Endodermal cell (in vitro differentiated cells): ENCODE data around the gene TARS2. TPM values are rescaled to one million over a fixed set of nuclear protein-coding genes. Genes with fewer than 3 reads are reported as not detected.

Experiments used
- DNase-seq: peaks from one replicate; pipeline ENCODE4 v3.0.0-alpha.2; 2017
- H3K27ac ChIP-seq: 2 replicates; pipeline ENCODE4 v1.5.1; 2013; ENCODE audit warnings: mild to moderate bottlenecking, low read depth, low read length, moderate library complexity
- H3K27me3 ChIP-seq: 2 replicates; pipeline ENCODE4 v1.6.1; 2013; ENCODE audit warnings: mild to moderate bottlenecking, low read length, moderate library complexity; ENCODE audit not compliant: insufficient read depth, control insufficient read depth, poor library complexity, severe bottlenecking
- H3K36me3 ChIP-seq: 2 replicates; pipeline ENCODE4 v1.7.0; 2013; ENCODE audit warnings: mild to moderate bottlenecking, low read length, moderate library complexity; ENCODE audit not compliant: control insufficient read depth, insufficient read depth
- H3K4me1 ChIP-seq: one replicate; pipeline ENCODE4 v1.7.0; 2013; ENCODE audit warnings: low read length; ENCODE audit not compliant: control insufficient read depth, insufficient read depth
- H3K4me3 ChIP-seq: 2 replicates; pipeline ENCODE4 v1.5.1; 2013; ENCODE audit warnings: mild to moderate bottlenecking, low read length, moderate library complexity
- H3K9ac ChIP-seq: 2 replicates; pipeline ENCODE4 v1.6.1; 2013; ENCODE audit warnings: mild to moderate bottlenecking, low read length, moderate library complexity; ENCODE audit not compliant: poor library complexity, severe bottlenecking; ENCODE audit errors: extremely low read depth
- H3K9me3 ChIP-seq: 2 replicates; pipeline ENCODE4 v1.6.1; 2013; ENCODE audit warnings: mild to moderate bottlenecking, low read length, moderate library complexity; ENCODE audit not compliant: control insufficient read depth
- H3K27ac Mint-ChIP-seq: 2 replicates; pipeline ENCODE4 v1.8.0; 2020; ENCODE audit warnings: mixed read lengths
- H3K27me3 Mint-ChIP-seq: 2 replicates; pipeline ENCODE4 v1.8.0; 2021; ENCODE audit warnings: mild to moderate bottlenecking, mixed read lengths; ENCODE audit not compliant: insufficient read depth
- H3K36me3 Mint-ChIP-seq: 2 replicates; pipeline ENCODE4 v1.8.0; 2020; ENCODE audit warnings: low read depth, mixed read lengths
- H3K4me1 Mint-ChIP-seq: 2 replicates; pipeline ENCODE4 v1.8.0; 2020; ENCODE audit warnings: mixed read lengths
- H3K4me3 Mint-ChIP-seq: 2 replicates; pipeline ENCODE4 v1.8.0; 2020; ENCODE audit warnings: mild to moderate bottlenecking, moderate library complexity, mixed read lengths
- H3K9me3 Mint-ChIP-seq: 2 replicates; pipeline ENCODE4 v1.8.0; 2020; ENCODE audit warnings: mild to moderate bottlenecking, mixed read lengths
- CTCF ChIP-seq: fragments of 200-600 bp; sonication (generic); conservative IDR thresholded peaks from 2 replicates; pipeline ENCODE4 v1.5.0; 2021; ENCODE audit warnings: antibody characterized with exemption, mild to moderate bottlenecking
- WGBS, 2 experiments: methylation state at CpG; one replicate each; pipeline versions ENCODE4 v1.1.5 to v1.1.7; 2013; ENCODE audit warnings: missing lambda C conversion rate in 2 of 2, mixed read lengths in 1 of 2; ENCODE audit not compliant: insufficient coverage in 1 of 2, insufficient read length in 1 of 2; 5-methylcytosine and 5-hydroxymethylcytosine counted together
- total RNA-seq, 2 donors: library from RNA; stranded (reverse); fragmentation: NEBNext Ultra II Directional in 1 of 2; extraction: Animal tissue kit (Norgen Biotek cat#: 25700) in 1 of 2; gene quantifications; 2 replicates in 1 of 2; 3 replicates in 1 of 2; pipeline ENCODE4 v1.2.1, GENCODE V29; 2021

The TARS2 gene
- total RNA-seq, 2 donors from 2014 or later, result 32.9 to 39.4 TPM

GRCh38 chr1:150530491-150531159 lies 43.4 kb downstream of the TARS2 start:
- no peaks in the 10 kb centered on the region for H3K36me3 Mint-ChIP-seq
- Histone ChIP-seq H3K27me3 (no peaks in the 10 kb centered on the region), H3K4me1 (no peaks in the 10 kb centered on the region), H3K4me3 (no peak overlapping the region), H3K27ac (no peak overlapping the region), H3K9ac (no peak overlapping the region), H3K36me3 (no peaks in the 10 kb centered on the region), H3K9me3 (no peaks in the 10 kb centered on the region)
- DNase-seq, result peak; percentile 42
- H3K27me3 Mint-ChIP-seq, result no peaks in the 10 kb centered on the region
- peaks cover 17% of the 10 kb centered on the region for H3K4me1 Mint-ChIP-seq
- WGBS, 2 experiments, result 89 to 96% methylated on average over 14 of the region's 14 CpGs
- no peak overlapping the region for H3K27ac Mint-ChIP-seq
- H3K4me3 Mint-ChIP-seq, result no peak overlapping the region
- H3K9me3 Mint-ChIP-seq, result no peaks in the 10 kb centered on the region
- no peak for TF ChIP-seq CTCF

GRCh38 chr1:150532860-150533259 lies 45.6 kb downstream of the TARS2 start:
- no peak for DNase-seq
- no peaks in the 10 kb centered on the region for H3K27me3 Mint-ChIP-seq
- no peaks in the 10 kb centered on the region for H3K9me3 Mint-ChIP-seq
- Histone ChIP-seq H3K27me3 (no peaks in the 10 kb centered on the region), H3K36me3 (no peaks in the 10 kb centered on the region), H3K4me3 (no peak overlapping the region), H3K9me3 (no peaks in the 10 kb centered on the region), H3K9ac (no peak overlapping the region), H3K4me1 (no peaks in the 10 kb centered on the region), H3K27ac (no peak overlapping the region)
- H3K4me3 Mint-ChIP-seq, result no peak overlapping the region
- no peak for TF ChIP-seq CTCF
- no peaks in the 10 kb centered on the region for H3K36me3 Mint-ChIP-seq
- H3K27ac Mint-ChIP-seq, result no peak overlapping the region
- 72 to 74% methylated on average over 4 to 5 of the region's 5 CpGs for WGBS, 2 experiments
- peaks cover 23% of the 10 kb centered on the region for H3K4me1 Mint-ChIP-seq

- Histone ChIP-seq H3K36me3 (no peaks in the 10 kb centered on the region), H3K27me3 (no peaks in the 10 kb centered on the region), H3K4me1 (no peaks in the 10 kb centered on the region), H3K9me3 (no peaks in the 10 kb centered on the region), H3K4me3 (no peak overlapping the region), H3K9ac (no peak overlapping the region), H3K27ac (no peak overlapping the region)
- WGBS, 2 experiments, result 89 to 90% methylated on average over 6 of the region's 6 CpGs
- H3K27me3 Mint-ChIP-seq, result no peaks in the 10 kb centered on the region
- no peak overlapping the region for H3K4me3 Mint-ChIP-seq
- H3K27ac Mint-ChIP-seq, result no peak overlapping the region
- DNase-seq, result no peak
- H3K4me1 Mint-ChIP-seq, result peaks cover 28% of the 10 kb centered on the region
- H3K36me3 Mint-ChIP-seq, result no peaks in the 10 kb centered on the region
- no peak for TF ChIP-seq CTCF
- no peaks in the 10 kb centered on the region for H3K9me3 Mint-ChIP-seq
These were observed 46.8 kb downstream of the TARS2 start for GRCh38 chr1:150534002-150534401.
